ENCODE data around the gene GPC3.

GPC3 gene

DNA sequence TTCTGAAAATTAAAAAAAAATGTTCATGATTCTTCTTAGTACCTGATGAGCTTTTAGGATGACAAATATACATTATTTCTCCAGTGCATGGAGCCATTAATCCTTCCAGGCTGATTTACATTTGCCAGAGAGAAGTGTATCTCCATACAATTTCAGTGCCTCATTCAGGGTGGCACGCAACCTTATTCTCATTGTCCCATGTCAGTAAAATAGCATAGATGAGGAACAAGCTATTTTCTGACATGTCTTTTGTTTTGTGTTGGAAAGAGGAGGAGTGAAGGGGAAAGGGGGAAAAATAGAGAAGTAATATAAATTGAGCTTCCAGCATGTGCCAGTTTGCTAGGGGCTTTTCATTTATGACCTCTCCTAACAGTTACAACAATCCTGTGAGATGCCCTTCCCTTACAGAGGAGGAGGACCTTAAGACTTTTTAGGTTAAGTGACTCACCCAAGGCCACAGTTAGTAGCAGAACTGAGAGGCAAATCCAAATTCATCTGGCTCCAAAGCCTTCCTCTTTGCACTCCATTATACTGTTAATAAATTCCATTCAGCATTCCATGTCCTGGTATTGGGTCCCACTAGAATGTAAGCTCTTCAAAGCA lies 295.3 kb downstream of the GPC3 start:
- H3K9me3 ChIP-seq (ENCODE audit: severe bottlenecking): no peaks in the 10 kb centered on the region
- DNase-seq (ENCODE audit: low spot score) (no peak), ATAC-seq (ENCODE audit: low read depth) (no peak)
- no peaks in the 10 kb centered on the region for H3K4me1 ChIP-seq (ENCODE audit: insufficient read depth, poor library complexity, severe bottlenecking)
- no peaks in the 10 kb centered on the region for H3K36me3 ChIP-seq (ENCODE audit: low read depth)
- no peaks in the 10 kb centered on the region for H3K27me3 ChIP-seq (ENCODE audit: insufficient read depth, poor library complexity, severe bottlenecking)
- TF ChIP-seq, protein P1, sequence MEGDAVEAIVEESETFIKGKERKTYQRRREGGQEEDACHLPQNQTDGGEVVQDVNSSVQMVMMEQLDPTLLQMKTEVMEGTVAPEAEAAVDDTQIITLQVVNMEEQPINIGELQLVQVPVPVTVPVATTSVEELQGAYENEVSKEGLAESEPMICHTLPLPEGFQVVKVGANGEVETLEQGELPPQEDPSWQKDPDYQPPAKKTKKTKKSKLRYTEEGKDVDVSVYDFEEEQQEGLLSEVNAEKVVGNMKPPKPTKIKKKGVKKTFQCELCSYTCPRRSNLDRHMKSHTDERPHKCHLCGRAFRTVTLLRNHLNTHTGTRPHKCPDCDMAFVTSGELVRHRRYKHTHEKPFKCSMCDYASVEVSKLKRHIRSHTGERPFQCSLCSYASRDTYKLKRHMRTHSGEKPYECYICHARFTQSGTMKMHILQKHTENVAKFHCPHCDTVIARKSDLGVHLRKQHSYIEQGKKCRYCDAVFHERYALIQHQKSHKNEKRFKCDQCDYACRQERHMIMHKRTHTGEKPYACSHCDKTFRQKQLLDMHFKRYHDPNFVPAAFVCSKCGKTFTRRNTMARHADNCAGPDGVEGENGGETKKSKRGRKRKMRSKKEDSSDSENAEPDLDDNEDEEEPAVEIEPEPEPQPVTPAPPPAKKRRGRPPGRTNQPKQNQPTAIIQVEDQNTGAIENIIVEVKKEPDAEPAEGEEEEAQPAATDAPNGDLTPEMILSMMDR (IDR thresholded peaks at IDR 0.05; ENCODE audit: poor library complexity, severe bottlenecking): no peak
- H3K4me3 ChIP-seq (ENCODE audit: severe bottlenecking): no peak overlapping the region
- no peak overlapping the region for H3K27ac ChIP-seq (ENCODE audit: poor library complexity, severe bottlenecking)

DNA sequence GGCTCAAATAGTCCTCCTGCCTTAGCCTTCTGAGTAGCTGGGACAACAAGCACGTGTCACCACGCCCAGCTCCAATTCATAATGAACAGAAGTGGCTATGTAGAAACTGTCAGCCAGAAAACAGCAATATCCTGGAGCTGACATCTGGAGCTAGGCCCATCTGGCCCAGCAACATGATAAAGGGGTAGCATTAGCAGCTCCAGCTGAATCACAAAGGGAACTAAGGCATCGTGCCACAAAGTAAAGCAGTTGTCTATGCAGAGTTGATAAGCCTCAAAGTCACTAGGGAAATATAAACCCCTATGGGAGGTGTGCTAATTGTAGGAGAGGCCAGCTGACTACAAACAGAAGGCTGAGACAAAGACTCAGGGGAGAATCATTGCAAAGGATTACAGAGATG lies 299.6 kb downstream of the GPC3 start:
- DNase-seq (ENCODE audit: low spot score) (no peak), ATAC-seq (ENCODE audit: low read depth) (no peak)
- H3K4me1 ChIP-seq (ENCODE audit: insufficient read depth, poor library complexity, severe bottlenecking): no peaks in the 10 kb centered on the region
- H3K36me3 ChIP-seq (ENCODE audit: low read depth): no peaks in the 10 kb centered on the region
- H3K9me3 ChIP-seq (ENCODE audit: severe bottlenecking): no peaks in the 10 kb centered on the region
- H3K27ac ChIP-seq (ENCODE audit: poor library complexity, severe bottlenecking): no peak overlapping the region
- H3K4me3 ChIP-seq (ENCODE audit: severe bottlenecking): no peak overlapping the region
- TF ChIP-seq, protein P1 (IDR thresholded peaks at IDR 0.05; ENCODE audit: poor library complexity, severe bottlenecking): no peak
- no peaks in the 10 kb centered on the region for H3K27me3 ChIP-seq (ENCODE audit: insufficient read depth, poor library complexity, severe bottlenecking)

DNA sequence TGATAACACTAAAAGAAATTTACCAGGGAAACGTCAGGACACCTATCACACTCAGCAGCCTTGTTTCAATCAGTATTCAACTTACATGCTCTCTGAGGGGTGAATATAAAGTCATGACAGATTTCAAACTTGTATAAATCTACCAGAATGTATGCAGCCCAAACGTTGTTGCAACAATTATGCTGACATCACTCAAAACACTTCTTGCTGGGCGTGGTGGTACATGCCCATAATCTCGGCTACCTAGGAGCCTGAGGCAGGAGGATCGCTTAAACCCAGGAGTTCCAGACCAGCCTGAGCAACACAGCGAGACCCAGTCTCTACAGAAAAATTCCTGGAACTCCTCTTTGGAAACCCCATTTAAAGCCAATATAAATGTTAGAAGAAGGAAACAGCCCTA lies 303.5 kb downstream of the GPC3 start:
- Histone ChIP-seq H3K27ac (ENCODE audit: poor library complexity, severe bottlenecking) (no peak overlapping the region), H3K36me3 (ENCODE audit: low read depth) (no peaks in the 10 kb centered on the region), H3K4me3 (ENCODE audit: severe bottlenecking) (no peak overlapping the region), H3K27me3 (ENCODE audit: insufficient read depth, poor library complexity, severe bottlenecking) (no peaks in the 10 kb centered on the region), H3K4me1 (ENCODE audit: insufficient read depth, poor library complexity, severe bottlenecking) (no peaks in the 10 kb centered on the region), H3K9me3 (ENCODE audit: severe bottlenecking) (no peaks in the 10 kb centered on the region)
- TF ChIP-seq, protein P1 (IDR thresholded peaks at IDR 0.05; ENCODE audit: poor library complexity, severe bottlenecking): no peak
- ATAC-seq (ENCODE audit: low read depth) (no peak), DNase-seq (ENCODE audit: low spot score) (no peak)

DNA sequence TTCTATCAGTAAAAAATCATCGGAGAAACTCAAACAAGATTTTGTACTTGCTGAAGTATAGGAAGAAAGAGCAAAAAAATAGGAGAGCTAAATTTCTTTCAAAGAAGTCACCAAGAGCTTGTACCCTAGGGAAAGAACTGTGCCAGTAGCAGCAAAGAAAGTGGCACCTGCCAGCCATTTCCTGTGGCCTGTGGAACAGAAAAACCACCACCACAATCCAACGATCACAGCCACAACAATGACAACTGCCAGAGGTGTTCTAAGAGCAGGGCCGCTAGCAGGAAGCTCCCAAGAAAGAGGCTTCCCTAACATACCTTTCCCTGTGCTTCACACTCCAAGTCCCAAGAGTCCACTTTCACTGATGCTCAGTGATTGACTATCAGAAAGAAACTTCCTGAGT lies 304.0 kb downstream of the GPC3 start:
- DNase-seq (ENCODE audit: low spot score) (no peak), ATAC-seq (ENCODE audit: low read depth) (no peak)
- Histone ChIP-seq H3K4me3 (ENCODE audit: severe bottlenecking) (no peak overlapping the region), H3K9me3 (ENCODE audit: severe bottlenecking) (no peaks in the 10 kb centered on the region), H3K27ac (ENCODE audit: poor library complexity, severe bottlenecking) (no peak overlapping the region), H3K27me3 (ENCODE audit: insufficient read depth, poor library complexity, severe bottlenecking) (no peaks in the 10 kb centered on the region), H3K4me1 (ENCODE audit: insufficient read depth, poor library complexity, severe bottlenecking) (no peaks in the 10 kb centered on the region), H3K36me3 (ENCODE audit: low read depth) (no peaks in the 10 kb centered on the region)
- TF ChIP-seq, protein P1 (IDR thresholded peaks at IDR 0.05; ENCODE audit: poor library complexity, severe bottlenecking): no peak
